WI38 (cell line): Measurements from ENCODE around the gene CNTD1.
A peak's percentile ranks its signal among the peaks of the same experiment; 100 is the strongest.
"Not testable (repeated sequence)": the region's sequence is repeated elsewhere in the genome, so short reads cannot be mapped to it uniquely, and the experiment has no call there.

Experiments
- H3K4me3 ChIP-seq: 2 replicates; pipeline ENCODE4 v1.5.1; 2011; ENCODE audit warnings: low read depth, mild to moderate bottlenecking, control low read depth, low read length
- CTCF ChIP-seq: IDR thresholded peaks from 2 replicates; pipeline ENCODE4 v1.5.1; 2012; ENCODE audit warnings: low read depth, mild to moderate bottlenecking, control low read depth, low read length

The CNTD1 gene

GRCh38 chr17:42760652-42761581 lies 37.7 kb upstream of the CNTD1 start, which contains the start of gene RAMP2:
Gene RAMP2 (plus strand): TSS chr17:42761227. CDS start chr17:42761262, 35 bp downstream.
- H3K4me3 ChIP-seq, result peak within 1 kb of the TSS; percentile 48
- no peak for TF ChIP-seq CTCF

GRCh38 chr17:42761638-42762037 lies 37.0 kb upstream of the CNTD1 start:
- peak overlapping the region; percentile 48 for H3K4me3 ChIP-seq
- no peak for TF ChIP-seq CTCF

GRCh38 chr17:42766124-42766523 lies 32.5 kb upstream of the CNTD1 start:
- H3K4me3 ChIP-seq, result no peak overlapping the region
- no peak for TF ChIP-seq CTCF

GRCh38 chr17:42767512-42767911 lies 31.1 kb upstream of the CNTD1 start:
- no peak for TF ChIP-seq CTCF
- H3K4me3 ChIP-seq, result no peak overlapping the region

GRCh38 chr17:42768006-42768405 lies 30.7 kb upstream of the CNTD1 start:
- not testable (repeated sequence) for H3K4me3 ChIP-seq

- not testable (repeated sequence) for H3K4me3 ChIP-seq
Measured at GRCh38 chr17:42769964-42770363, 28.7 kb upstream of the CNTD1 start.

GRCh38 chr17:42772945-42773289 lies 25.7 kb upstream of the CNTD1 start:
- peak overlapping the region; percentile 79 for H3K4me3 ChIP-seq
- no peak for TF ChIP-seq CTCF

- no peak for TF ChIP-seq CTCF
- peak within 1 kb of the TSS; percentile 79 for H3K4me3 ChIP-seq
Measured at GRCh38 chr17:42773290-42774035, 25.2 kb upstream of the CNTD1 start, which contains the start of gene VPS25. Gene VPS25 (plus strand): TSS chr17:42773449. CDS start chr17:42773476, 27 bp downstream.
